Measurements from ENCODE around the gene ABCA12.

Gene ABCA12

DNA sequence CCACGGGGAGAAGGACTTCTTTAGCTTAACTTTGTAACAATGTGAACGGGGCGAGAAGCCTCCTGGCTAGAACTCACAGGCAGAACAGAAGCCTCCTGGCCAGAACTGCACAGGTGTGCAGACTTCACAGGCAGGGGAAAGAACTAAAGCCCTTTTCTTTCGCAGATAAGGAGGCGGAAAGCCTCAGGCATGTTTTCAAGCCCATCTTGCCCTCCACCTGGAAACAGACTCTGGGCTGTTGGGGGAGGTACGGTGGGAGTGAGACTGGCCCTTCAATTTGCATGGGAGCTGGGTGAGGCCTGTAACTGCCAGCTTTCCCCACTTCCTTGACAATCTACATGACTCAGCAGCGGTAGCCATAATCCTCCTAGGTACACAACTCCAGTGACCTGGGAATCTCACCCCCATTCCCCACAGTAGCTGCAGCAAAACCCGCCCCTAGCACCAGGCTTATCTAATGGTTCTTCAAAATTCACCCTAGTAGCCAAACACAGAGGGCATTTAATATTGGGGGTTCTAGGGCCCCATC, 22.9 kb upstream of the ABCA12 start:
- TF ChIP-seq EZH2phosphoT487 (IDR thresholded peaks at IDR 0.05; ENCODE audit: borderline replicate concordance): no peak
- TF ChIP-seq, protein P1, sequence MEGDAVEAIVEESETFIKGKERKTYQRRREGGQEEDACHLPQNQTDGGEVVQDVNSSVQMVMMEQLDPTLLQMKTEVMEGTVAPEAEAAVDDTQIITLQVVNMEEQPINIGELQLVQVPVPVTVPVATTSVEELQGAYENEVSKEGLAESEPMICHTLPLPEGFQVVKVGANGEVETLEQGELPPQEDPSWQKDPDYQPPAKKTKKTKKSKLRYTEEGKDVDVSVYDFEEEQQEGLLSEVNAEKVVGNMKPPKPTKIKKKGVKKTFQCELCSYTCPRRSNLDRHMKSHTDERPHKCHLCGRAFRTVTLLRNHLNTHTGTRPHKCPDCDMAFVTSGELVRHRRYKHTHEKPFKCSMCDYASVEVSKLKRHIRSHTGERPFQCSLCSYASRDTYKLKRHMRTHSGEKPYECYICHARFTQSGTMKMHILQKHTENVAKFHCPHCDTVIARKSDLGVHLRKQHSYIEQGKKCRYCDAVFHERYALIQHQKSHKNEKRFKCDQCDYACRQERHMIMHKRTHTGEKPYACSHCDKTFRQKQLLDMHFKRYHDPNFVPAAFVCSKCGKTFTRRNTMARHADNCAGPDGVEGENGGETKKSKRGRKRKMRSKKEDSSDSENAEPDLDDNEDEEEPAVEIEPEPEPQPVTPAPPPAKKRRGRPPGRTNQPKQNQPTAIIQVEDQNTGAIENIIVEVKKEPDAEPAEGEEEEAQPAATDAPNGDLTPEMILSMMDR (conservative IDR thresholded peaks at IDR 0.05; ENCODE audit: low read length): no peak
- H3K4me1 ChIP-seq (ENCODE audit: insufficient read depth, low read length, poor library complexity, severe bottlenecking): no peaks in the 10 kb centered on the region
- no peaks in the 10 kb centered on the region for H3K36me3 ChIP-seq (ENCODE audit: insufficient read depth, low read length)
- H3K9ac ChIP-seq (ENCODE audit: low read depth, low read length, poor library complexity, severe bottlenecking): no peak overlapping the region
- no peak overlapping the region for H2AFZ ChIP-seq (ENCODE audit: low read length)
- no peaks in the 10 kb centered on the region for H4K20me1 ChIP-seq (ENCODE audit: insufficient read depth, low read length, poor library complexity, severe bottlenecking)
- no peaks in the 10 kb centered on the region for H3K9me2 ChIP-seq (replicated peaks; ENCODE audit: low read depth, low read length)
- H3K4me2 ChIP-seq (ENCODE audit: low read depth, low read length, poor library complexity, severe bottlenecking): no peak overlapping the region
- H3F3A ChIP-seq (ENCODE audit: low read depth): no peaks in the 10 kb centered on the region
- no peaks in the 10 kb centered on the region for H3K27me3 ChIP-seq (ENCODE audit: insufficient read depth, low read length, poor library complexity, severe bottlenecking)
- H3K9me3 ChIP-seq (ENCODE audit: insufficient read depth, low read depth, low read length): no peaks in the 10 kb centered on the region
- H3K4me3 ChIP-seq (ENCODE audit: low read length, poor library complexity, severe bottlenecking): no peak overlapping the region
- no peaks in the 10 kb centered on the region for H3K79me2 ChIP-seq (ENCODE audit: insufficient read depth, low read length)

DNA sequence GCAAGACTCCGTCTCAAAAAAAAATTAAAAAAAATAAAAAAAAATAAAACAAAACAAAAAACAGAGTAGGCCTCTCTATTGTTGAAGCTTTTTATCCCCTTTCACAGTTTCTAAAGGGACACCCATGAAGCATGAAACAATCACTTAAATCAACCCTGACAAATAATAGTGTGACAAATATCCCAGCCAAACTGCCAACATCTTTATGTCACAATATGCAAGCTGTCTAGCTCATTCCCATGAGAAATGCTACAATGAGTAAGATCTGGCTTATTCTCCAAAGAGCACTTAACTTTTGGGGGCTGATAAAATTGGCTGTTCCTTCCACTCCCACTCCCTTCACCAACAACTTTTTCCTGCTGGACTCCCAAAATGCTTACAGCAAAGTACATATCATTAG, 21.7 kb upstream of the ABCA12 start:
- Histone ChIP-seq H3K4me2 (ENCODE audit: low read depth, low read length, poor library complexity, severe bottlenecking) (no peak overlapping the region), H3K9me2 (replicated peaks; ENCODE audit: low read depth, low read length) (no peaks in the 10 kb centered on the region), H3K4me3 (ENCODE audit: low read length, poor library complexity, severe bottlenecking) (no peak overlapping the region), H3K27me3 (ENCODE audit: insufficient read depth, low read length, poor library complexity, severe bottlenecking) (no peaks in the 10 kb centered on the region), H3K79me2 (ENCODE audit: insufficient read depth, low read length) (no peaks in the 10 kb centered on the region), H3K9me3 (ENCODE audit: insufficient read depth, low read depth, low read length) (no peaks in the 10 kb centered on the region), H2AFZ (ENCODE audit: low read length) (no peak overlapping the region), H4K20me1 (ENCODE audit: insufficient read depth, low read length, poor library complexity, severe bottlenecking) (no peaks in the 10 kb centered on the region), H3K36me3 (ENCODE audit: insufficient read depth, low read length) (no peaks in the 10 kb centered on the region), H3K9ac (ENCODE audit: low read depth, low read length, poor library complexity, severe bottlenecking) (no peak overlapping the region), H3K4me1 (ENCODE audit: insufficient read depth, low read length, poor library complexity, severe bottlenecking) (no peaks in the 10 kb centered on the region), H3F3A (ENCODE audit: low read depth) (no peaks in the 10 kb centered on the region)
- TF ChIP-seq, protein P1 (conservative IDR thresholded peaks at IDR 0.05; ENCODE audit: low read length): no peak
- no peak for TF ChIP-seq EZH2phosphoT487 (IDR thresholded peaks at IDR 0.05; ENCODE audit: borderline replicate concordance)

DNA sequence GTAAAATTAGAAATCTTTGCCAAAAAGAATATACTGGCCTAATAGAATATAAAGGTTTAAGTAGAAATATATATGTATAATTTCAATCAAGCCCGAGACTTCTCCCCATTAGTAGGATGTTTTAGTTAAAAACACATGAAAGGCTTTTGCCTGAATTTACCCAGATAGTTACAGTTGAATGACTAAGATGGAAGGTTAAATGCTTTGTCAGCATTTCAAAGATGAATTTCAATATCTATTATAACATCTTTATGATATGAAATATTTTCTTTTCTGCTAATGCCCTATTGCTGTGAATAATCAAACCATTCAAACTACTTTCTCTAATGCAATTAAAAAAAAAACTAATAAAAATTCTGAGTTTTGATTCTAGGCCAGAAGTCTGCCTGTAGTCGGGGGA, 18.0 kb upstream of the ABCA12 start:
- no peaks in the 10 kb centered on the region for H3K4me1 ChIP-seq (ENCODE audit: insufficient read depth, low read length, poor library complexity, severe bottlenecking)
- no peaks in the 10 kb centered on the region for H3K9me3 ChIP-seq (ENCODE audit: insufficient read depth, low read depth, low read length)
- no peak overlapping the region for H3K4me2 ChIP-seq (ENCODE audit: low read depth, low read length, poor library complexity, severe bottlenecking)
- no peaks in the 10 kb centered on the region for H3K79me2 ChIP-seq (ENCODE audit: insufficient read depth, low read length)
- no peak overlapping the region for H3K9ac ChIP-seq (ENCODE audit: low read depth, low read length, poor library complexity, severe bottlenecking)
- H2AFZ ChIP-seq (ENCODE audit: low read length): no peak overlapping the region
- H3K36me3 ChIP-seq (ENCODE audit: insufficient read depth, low read length): no peaks in the 10 kb centered on the region
- H4K20me1 ChIP-seq (ENCODE audit: insufficient read depth, low read length, poor library complexity, severe bottlenecking): no peaks in the 10 kb centered on the region
- no peak for TF ChIP-seq EZH2phosphoT487 (IDR thresholded peaks at IDR 0.05; ENCODE audit: borderline replicate concordance)
- TF ChIP-seq, protein P1 (conservative IDR thresholded peaks at IDR 0.05; ENCODE audit: low read length): no peak
- H3K4me3 ChIP-seq (ENCODE audit: low read length, poor library complexity, severe bottlenecking): no peak overlapping the region
- H3F3A ChIP-seq (ENCODE audit: low read depth): no peaks in the 10 kb centered on the region
- no peaks in the 10 kb centered on the region for H3K9me2 ChIP-seq (replicated peaks; ENCODE audit: low read depth, low read length)
- H3K27me3 ChIP-seq (ENCODE audit: insufficient read depth, low read length, poor library complexity, severe bottlenecking): no peaks in the 10 kb centered on the region
